Astrocyte of the hippocampus (primary cell): Measurements from ENCODE around the gene CPS1.

ENCODE experiments used
- DNase-seq: peaks from one replicate; pipeline ENCODE4 v3.0.0; 2011; ENCODE audit warnings: low read depth, low spot score

The CPS1 gene

GRCh38 chr2:210546424-210547208, 9.8 kb upstream of the CPS1 start:
- DNase-seq = peak; percentile 36

- DNase-seq = no peak
Measured at GRCh38 chr2:210548031-210548430, 8.4 kb upstream of the CPS1 start.

GRCh38 chr2:210548878-210549384, 7.5 kb upstream of the CPS1 start:
- DNase-seq = no peak

DNA sequence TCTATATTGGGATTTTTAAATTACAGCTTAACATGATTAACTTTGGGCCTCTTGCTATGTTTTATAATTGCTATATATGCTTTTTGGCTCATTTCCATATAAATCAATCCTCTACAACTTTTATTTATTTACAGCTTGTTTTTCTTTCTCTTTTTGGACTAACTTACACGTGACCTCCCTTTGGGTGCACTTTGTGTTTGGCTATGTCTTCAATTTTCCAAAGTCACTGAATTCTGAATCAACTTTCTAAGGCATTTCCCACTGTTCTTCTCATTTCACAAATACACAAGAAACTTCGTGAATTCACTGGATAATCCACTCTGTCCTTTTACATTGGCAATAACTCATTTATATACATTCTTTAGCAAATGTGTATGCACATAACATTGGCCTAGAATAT, 5.4 kb upstream of the CPS1 start:
- no peak for DNase-seq

GRCh38 chr2:210553373-210553772, 3.0 kb upstream of the CPS1 start:
- peak; percentile 55 for DNase-seq

DNA sequence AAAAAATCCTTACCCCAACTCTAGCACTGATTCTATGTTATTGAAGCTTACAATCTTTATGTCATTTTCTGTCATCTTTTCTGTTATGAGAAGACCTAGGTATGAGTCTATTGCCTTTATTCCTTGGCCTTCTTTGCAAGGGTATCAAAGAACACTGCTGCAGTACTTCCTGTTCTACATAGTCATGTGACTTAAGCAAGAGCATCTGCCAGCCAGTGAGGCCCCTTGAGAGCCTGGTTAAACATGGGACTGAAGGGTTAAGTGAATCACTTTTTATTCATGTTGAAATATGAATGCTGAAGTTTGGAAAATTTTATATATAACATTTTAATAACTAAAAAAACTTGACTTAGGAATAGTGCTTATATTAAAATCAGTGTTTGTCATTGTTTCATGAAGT, 844 bp upstream of the CPS1 start:
- no peak for DNase-seq

GRCh38 chr2:210557721-210558120, 1.3 kb downstream of the CPS1 start:
- no peak for DNase-seq

- DNase-seq = peak; percentile 53
Measured at GRCh38 chr2:210558708-210559107, 2.3 kb downstream of the CPS1 start.

GRCh38 chr2:210559182-210559581, 2.8 kb downstream of the CPS1 start:
- DNase-seq = no peak

GRCh38 chr2:210561475-210561874, 5.1 kb downstream of the CPS1 start:
- no peak for DNase-seq

GRCh38 chr2:210562091-210562490, 5.7 kb downstream of the CPS1 start:
- DNase-seq = no peak

- DNase-seq = no peak
Measured at GRCh38 chr2:210562502-210563080, 6.2 kb downstream of the CPS1 start.

DNA sequence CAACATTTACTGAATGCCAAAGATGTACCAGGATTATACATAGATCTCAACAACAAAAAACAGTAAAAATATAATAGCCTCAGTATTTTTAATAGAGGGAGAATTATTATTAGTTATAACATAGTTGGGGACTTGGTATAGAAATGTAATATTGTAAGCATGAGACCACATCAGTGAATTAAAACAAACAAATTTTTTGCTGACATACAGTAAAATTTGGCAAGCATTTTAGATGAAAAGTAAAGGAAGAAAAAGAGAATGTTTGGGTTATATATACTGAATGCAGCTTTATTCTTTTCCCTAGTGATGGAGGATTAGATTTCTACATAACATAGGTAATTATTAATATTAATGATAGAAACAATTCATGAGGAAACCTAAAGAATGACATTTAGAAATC, 10.9 kb downstream of the CPS1 start:
- DNase-seq = no peak

GRCh38 chr2:210568108-210568507, 11.7 kb downstream of the CPS1 start:
- no peak for DNase-seq

- peak; percentile 56 for DNase-seq
Measured at GRCh38 chr2:210577263-210578071, 21.1 kb downstream of the CPS1 start.

GRCh38 chr2:210584834-210585233, 28.4 kb downstream of the CPS1 start:
- DNase-seq = peak; percentile 25

- peak; percentile 8 for DNase-seq
Measured at GRCh38 chr2:210586381-210586780, 30.0 kb downstream of the CPS1 start.

DNA sequence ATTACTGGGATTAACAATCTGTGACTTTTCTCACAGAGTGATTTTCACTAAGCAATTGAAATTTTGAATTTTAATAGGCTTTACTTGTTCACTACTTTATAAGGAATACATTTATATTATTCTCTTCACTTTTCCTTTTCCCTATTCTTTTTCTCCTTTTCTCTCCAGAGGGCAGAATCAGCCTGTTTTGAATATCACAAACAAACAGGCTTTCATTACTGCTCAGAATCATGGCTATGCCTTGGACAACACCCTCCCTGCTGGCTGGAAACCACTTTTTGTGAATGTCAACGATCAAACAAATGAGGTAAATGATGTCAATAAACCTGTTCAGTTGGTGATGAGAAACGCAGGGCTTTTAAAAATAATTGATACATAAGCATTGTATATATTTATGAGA, 35.3 kb downstream of the CPS1 start:
- no peak for DNase-seq

- no peak for DNase-seq
Measured at GRCh38 chr2:210592726-210593125, 36.3 kb downstream of the CPS1 start.

DNA sequence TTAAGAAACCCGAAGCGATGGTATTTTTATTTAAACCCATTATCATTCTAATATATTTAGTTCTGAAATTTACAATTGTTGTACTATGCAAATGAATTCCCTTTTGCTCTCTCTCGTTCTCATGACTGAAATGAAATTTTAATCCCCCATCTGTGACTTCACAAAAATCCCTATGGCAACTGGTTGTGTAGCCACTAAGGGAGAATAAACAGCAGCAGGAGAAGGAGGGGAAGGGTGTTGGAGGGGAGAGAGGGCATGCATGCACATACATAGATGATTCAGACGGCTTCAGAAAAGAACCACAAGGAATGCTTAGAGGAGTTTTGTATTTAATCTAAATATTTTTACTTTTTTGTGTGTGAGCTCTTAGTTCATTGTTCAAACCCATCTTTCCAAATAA, 36.8 kb downstream of the CPS1 start:
- peak; percentile 70 for DNase-seq

- no peak for DNase-seq
Measured at GRCh38 chr2:210598219-210598618, 41.8 kb downstream of the CPS1 start.

- DNase-seq = no peak
Measured at GRCh38 chr2:210599476-210599875, 43.1 kb downstream of the CPS1 start.
